ENCODE data around the gene ZSCAN10. TPM values are rescaled to one million over a fixed set of nuclear protein-coding genes. Genes with fewer than 3 reads are reported as not detected.

Gene ZSCAN10
- total RNA-seq, 2 experiments from 2014 or later, result 0.23 to 0.26 TPM

DNA sequence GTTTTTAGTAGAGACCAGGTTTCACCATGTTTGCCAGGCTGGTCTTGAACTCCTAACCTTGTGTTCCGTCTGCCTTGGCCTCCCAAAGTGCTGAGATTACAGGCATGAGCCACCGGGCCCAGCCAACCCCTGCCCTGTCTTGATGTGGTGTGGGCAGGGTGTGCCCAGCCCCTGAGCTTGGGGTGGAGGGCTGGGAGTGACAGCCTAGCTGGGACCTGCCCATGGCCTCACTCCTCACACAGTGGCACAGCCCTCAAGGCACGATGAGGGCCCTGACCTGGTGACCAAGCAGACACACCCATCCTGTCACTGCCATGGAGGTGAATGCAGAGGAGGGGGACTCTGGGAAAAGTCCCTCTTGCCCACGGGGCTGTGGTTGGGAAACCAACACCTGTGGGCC lies 30.6 kb downstream of the ZSCAN10 start:
- Mint-ChIP-seq H3K27ac (peak overlapping the region; percentile 97), H3K27me3 (ENCODE audit: low read depth) (no peaks in the 10 kb centered on the region), H3K4me3 (peak overlapping the region; percentile 100), H3K9me3 (ENCODE audit: insufficient read depth) (no peaks in the 10 kb centered on the region), H3K4me1 (ENCODE audit: low read depth) (peaks cover 78% of the 10 kb centered on the region), H3K36me3 (ENCODE audit: low read depth) (peaks cover 63% of the 10 kb centered on the region)
- DNase-seq (no peak), ATAC-seq (no peak)
- ChIA-PET POLR2A (interaction anchor here (1.0 to 6.3 kb wide), 3 partner anchors 8 to 32 kb away, joined by 3 to 68 read pairs (median 7); no protein-coding TSS in a partner anchor), CTCF (interaction anchor here (0.8 to 7.4 kb wide), 4 partner anchors 9 to 64 kb away, joined by 3 to 74 read pairs (median 16); no protein-coding TSS in a partner anchor)

DNA sequence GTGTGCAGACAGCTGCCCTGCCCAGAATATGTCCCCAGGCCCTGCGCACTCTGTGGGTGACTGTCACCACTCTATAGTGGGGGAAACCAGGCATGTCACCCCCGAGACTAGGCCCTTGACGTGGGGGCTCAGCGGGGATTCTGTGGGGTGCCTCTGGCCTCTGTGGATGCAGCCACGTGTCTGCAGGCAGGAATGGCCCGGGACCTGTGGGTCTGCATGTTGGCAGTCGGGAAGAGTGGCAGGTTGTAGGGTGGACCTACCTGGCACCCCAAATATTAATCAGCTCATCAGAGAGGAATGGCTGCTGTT lies 32.7 kb downstream of the ZSCAN10 start:
- H3K27ac Mint-ChIP-seq, result peak overlapping the region; percentile 99
- CTCF ChIA-PET, result interaction anchor here (1.0 to 7.4 kb wide), 7 partner anchors 8 to 64 kb away, joined by 3 to 74 read pairs (median 6); no protein-coding TSS in a partner anchor
- H3K9me3 Mint-ChIP-seq (ENCODE audit: insufficient read depth), result no peaks in the 10 kb centered on the region
- ATAC-seq (no peak), DNase-seq (no peak)
- no peaks in the 10 kb centered on the region for H3K27me3 Mint-ChIP-seq (ENCODE audit: low read depth)
- peaks cover 76% of the 10 kb centered on the region for H3K4me1 Mint-ChIP-seq (ENCODE audit: low read depth)
- H3K36me3 Mint-ChIP-seq (ENCODE audit: low read depth), result peaks cover 58% of the 10 kb centered on the region
- POLR2A ChIA-PET, result interaction anchor here (1.9 to 6.3 kb wide), 3 partner anchors 10 to 63 kb away, joined by 7 to 68 read pairs (median 18); no protein-coding TSS in a partner anchor
- H3K4me3 Mint-ChIP-seq, result peak overlapping the region; percentile 100

- Mint-ChIP-seq H3K4me3 (peak overlapping the region; percentile 100), H3K27me3 (ENCODE audit: low read depth) (no peaks in the 10 kb centered on the region), H3K9me3 (ENCODE audit: insufficient read depth) (no peaks in the 10 kb centered on the region), H3K4me1 (ENCODE audit: low read depth) (peaks cover 74% of the 10 kb centered on the region), H3K27ac (peak overlapping the region; percentile 99), H3K36me3 (ENCODE audit: low read depth) (peaks cover 55% of the 10 kb centered on the region)
- POLR2A ChIA-PET, result interaction anchor here (0.9 to 6.3 kb wide), 9 partner anchors 10 to 68 kb away, joined by 3 to 68 read pairs (median 4); partner anchors contain the start of gene ZNF213
- ATAC-seq (peak; percentile 44), DNase-seq (no peak)
- CTCF ChIA-PET, result interaction anchor here (0.7 to 7.4 kb wide), 9 partner anchors 8 to 69 kb away, joined by 3 to 74 read pairs (median 5); partner anchors contain the start of gene ZNF213
These were observed 33.2 kb downstream of the ZSCAN10 start for GRCh38 chr16:3065742-3066439.

DNA sequence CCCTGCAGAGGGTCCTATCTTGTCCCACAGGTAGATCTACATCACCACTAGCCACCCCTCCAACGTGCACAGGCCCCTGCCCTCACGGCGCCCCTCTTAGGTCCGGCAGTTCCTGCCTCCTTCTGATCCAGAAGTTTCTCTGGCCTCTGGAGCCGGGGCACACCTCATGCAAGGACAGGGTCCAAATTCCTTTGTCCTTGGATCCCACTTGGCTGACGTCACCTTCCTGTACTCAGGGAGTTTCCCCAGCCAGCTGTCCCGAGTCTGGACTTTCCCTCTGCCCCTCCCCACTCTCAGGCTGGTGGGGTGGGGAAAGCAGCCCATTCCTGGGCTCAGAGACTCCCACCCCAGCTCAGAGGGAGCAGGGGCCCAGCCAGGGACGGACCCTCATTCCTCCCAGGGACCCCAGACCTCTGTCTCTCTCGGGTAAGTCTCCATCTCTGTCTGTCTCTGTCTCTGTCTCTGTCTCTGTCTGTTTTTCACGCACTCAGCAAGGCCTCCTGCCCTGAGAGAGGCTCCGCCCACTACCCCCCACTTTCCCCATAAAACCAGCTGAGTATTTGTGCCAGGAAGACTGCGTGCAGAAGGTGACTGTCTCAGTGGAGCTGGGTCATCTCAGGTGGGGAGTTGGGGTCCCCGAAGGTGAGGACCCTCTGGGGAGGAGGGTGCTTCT lies 33.9 kb downstream of the ZSCAN10 start, which contains the start of gene IL32:
Gene IL32 (plus strand): TSS at position 572 of the 673 bp plus-strand sequence. CDS start 172 bp downstream, outside the sequence.
- H3K36me3 Mint-ChIP-seq (ENCODE audit: low read depth), result peaks cover 58% of the 10 kb centered on the region
- ChIA-PET CTCF (interaction anchor here (0.7 to 7.4 kb wide), 11 partner anchors 8 to 94 kb away, joined by 3 to 74 read pairs (median 5); partner anchors contain the start of gene ZNF213), POLR2A (interaction anchor here (0.9 to 6.3 kb wide), 9 partner anchors 9 to 69 kb away, joined by 3 to 68 read pairs (median 4); partner anchors contain the start of gene ZNF213)
- peak within 1 kb of the TSS; percentile 100 for H3K4me3 Mint-ChIP-seq
- peak within 1 kb of the TSS; percentile 99 for H3K27ac Mint-ChIP-seq
- no peaks in the 10 kb centered on the region for H3K9me3 Mint-ChIP-seq (ENCODE audit: insufficient read depth)
- peak; percentile 78 for DNase-seq
- no peaks in the 10 kb centered on the region for H3K27me3 Mint-ChIP-seq (ENCODE audit: low read depth)
- peaks cover 74% of the 10 kb centered on the region for H3K4me1 Mint-ChIP-seq (ENCODE audit: low read depth)
- peak; percentile 52 for ATAC-seq

- Mint-ChIP-seq H3K36me3 (ENCODE audit: low read depth) (peaks cover 54% of the 10 kb centered on the region), H3K9me3 (ENCODE audit: insufficient read depth) (no peaks in the 10 kb centered on the region), H3K4me3 (peak overlapping the region; percentile 100), H3K27ac (peak overlapping the region; percentile 77), H3K4me1 (ENCODE audit: low read depth) (peaks cover 70% of the 10 kb centered on the region), H3K27me3 (ENCODE audit: low read depth) (no peaks in the 10 kb centered on the region)
- ATAC-seq (no peak), DNase-seq (no peak)
- ChIA-PET POLR2A (interaction anchor here (0.7 to 6.3 kb wide), 3 partner anchors 13 to 66 kb away, joined by 3 to 68 read pairs (median 3); no protein-coding TSS in a partner anchor), CTCF (interaction anchor here (0.9 to 7.4 kb wide), 12 partner anchors 12 to 95 kb away, joined by 3 to 74 read pairs (median 6); no protein-coding TSS in a partner anchor)
These were observed 35.3 kb downstream of the ZSCAN10 start for GRCh38 chr16:3063625-3064386.

DNA sequence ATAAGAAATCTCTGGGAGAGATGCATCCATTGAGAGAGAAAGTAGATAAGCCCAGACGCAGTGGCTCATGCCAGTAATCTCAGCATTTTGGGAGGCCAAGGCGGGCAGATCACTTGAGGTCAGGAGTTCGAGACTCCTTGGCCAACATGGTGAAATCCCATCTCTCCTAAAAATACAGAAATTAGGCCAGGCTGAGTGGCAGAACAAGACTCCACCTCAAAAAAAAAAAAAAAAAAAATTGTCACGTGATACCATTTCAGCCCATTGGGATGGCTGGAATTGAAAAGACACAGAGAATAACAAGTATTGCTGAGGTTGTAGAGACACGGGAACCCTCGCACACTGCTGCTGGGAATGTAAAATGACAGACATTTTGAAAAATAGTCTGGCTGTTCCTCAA lies 36.5 kb downstream of the ZSCAN10 start:
- Mint-ChIP-seq H3K27ac (no peak overlapping the region), H3K4me1 (ENCODE audit: low read depth) (peaks cover 63% of the 10 kb centered on the region)

DNA sequence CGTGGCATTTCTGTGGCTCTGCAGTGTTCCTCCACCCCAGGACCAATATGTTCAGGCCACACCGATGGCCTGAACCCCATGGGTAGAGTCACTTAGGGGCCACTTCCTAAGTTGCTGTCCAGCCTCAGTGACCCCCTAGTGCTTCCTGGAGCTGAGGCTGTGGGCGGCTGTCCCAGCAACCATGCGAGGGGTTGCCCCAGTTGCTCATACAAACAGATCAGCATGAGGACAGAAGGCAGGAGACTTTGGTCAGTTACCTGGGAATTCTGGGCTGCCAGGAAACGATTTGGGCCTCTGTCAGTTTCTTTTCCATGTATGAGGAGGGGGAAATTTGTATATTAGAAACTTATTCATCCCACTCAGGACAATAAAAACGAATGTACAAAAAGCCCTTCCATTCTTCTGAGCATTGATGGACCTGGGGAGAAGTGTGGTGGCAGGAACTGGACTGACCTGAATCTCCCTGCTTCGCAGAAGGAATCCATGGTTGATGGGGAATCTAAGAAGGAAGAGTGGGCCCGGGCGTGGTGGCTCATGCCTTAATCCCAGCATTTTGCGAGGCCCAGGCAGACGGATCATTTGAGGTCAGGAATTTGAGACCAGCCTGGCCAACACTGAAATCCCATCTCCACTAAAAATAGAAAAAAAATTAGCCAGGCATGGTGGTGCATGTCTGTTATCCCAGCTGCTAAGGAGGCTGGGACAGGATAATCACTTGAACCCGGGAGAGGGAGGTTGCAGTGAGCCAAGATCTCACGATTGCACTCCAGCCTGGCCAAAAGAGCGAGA lies 38.6 kb downstream of the ZSCAN10 start:
- ATAC-seq (no peak), DNase-seq (no peak)
- Mint-ChIP-seq H3K27ac (peak overlapping the region; percentile 91), H3K36me3 (ENCODE audit: low read depth) (peaks cover 47% of the 10 kb centered on the region), H3K4me3 (peak overlapping the region; percentile 77), H3K9me3 (ENCODE audit: insufficient read depth) (no peaks in the 10 kb centered on the region), H3K4me1 (ENCODE audit: low read depth) (peaks cover 72% of the 10 kb centered on the region), H3K27me3 (ENCODE audit: low read depth) (no peaks in the 10 kb centered on the region)
- CTCF ChIA-PET, result interaction anchor here (0.9 to 7.4 kb wide), 13 partner anchors 9 to 107 kb away, joined by 3 to 230 read pairs (median 29); partner anchors contain the start of genes MMP25 and ZNF213
- POLR2A ChIA-PET, result interaction anchor here (1.0 to 2.5 kb wide), 7 partner anchors 9 to 98 kb away, joined by 3 to 27 read pairs (median 4); no protein-coding TSS in a partner anchor

More for the DNA sequence above, 36.5 kb downstream of the ZSCAN10 start:
- ATAC-seq, result no peak
- H3K36me3 Mint-ChIP-seq (ENCODE audit: low read depth), result peaks cover 49% of the 10 kb centered on the region
- no peak overlapping the region for H3K4me3 Mint-ChIP-seq
- no peaks in the 10 kb centered on the region for H3K9me3 Mint-ChIP-seq (ENCODE audit: insufficient read depth)
- no peaks in the 10 kb centered on the region for H3K27me3 Mint-ChIP-seq (ENCODE audit: low read depth)
- no peak for DNase-seq
- ChIA-PET CTCF (interaction anchor here (0.8 to 7.4 kb wide), 7 partner anchors 13 to 67 kb away, joined by 3 to 74 read pairs (median 7); no protein-coding TSS in a partner anchor), POLR2A (interaction anchor here (6.3 kb wide), 1 partner anchor 14 kb away, joined by 68 read pairs; no protein-coding TSS in a partner anchor)

GRCh38 chr16:3059723-3060242 lies 39.3 kb downstream of the ZSCAN10 start:
- DNase-seq, result no peak
- H3K27ac Mint-ChIP-seq, result peak overlapping the region; percentile 91
- peaks cover 72% of the 10 kb centered on the region for H3K4me1 Mint-ChIP-seq (ENCODE audit: low read depth)
- ATAC-seq, result no peak
- CTCF ChIA-PET, result interaction anchor here (0.7 to 3.7 kb wide), 19 partner anchors 10 to 108 kb away, joined by 3 to 230 read pairs (median 14); partner anchors contain the start of genes MMP25 and ZNF213
- no peaks in the 10 kb centered on the region for H3K27me3 Mint-ChIP-seq (ENCODE audit: low read depth)
- H3K36me3 Mint-ChIP-seq (ENCODE audit: low read depth), result peaks cover 51% of the 10 kb centered on the region
- POLR2A ChIA-PET, result interaction anchor here (0.8 to 4.3 kb wide), 14 partner anchors 9 to 106 kb away, joined by 3 to 27 read pairs (median 4); partner anchors contain the start of gene ZSCAN10
- no peaks in the 10 kb centered on the region for H3K9me3 Mint-ChIP-seq (ENCODE audit: insufficient read depth)
- peak overlapping the region; percentile 77 for H3K4me3 Mint-ChIP-seq

GRCh38 chr16:3059041-3059722 lies 39.9 kb downstream of the ZSCAN10 start:
- ATAC-seq, result peak; percentile 83
- POLR2A ChIA-PET, result interaction anchor here (0.8 to 4.3 kb wide), 18 partner anchors 8 to 107 kb away, joined by 3 to 27 read pairs (median 4); partner anchors contain the start of genes ZNF213 and ZSCAN10
- peaks cover 71% of the 10 kb centered on the region for H3K4me1 Mint-ChIP-seq (ENCODE audit: low read depth)
- peak overlapping the region; percentile 94 for H3K27ac Mint-ChIP-seq
- no peaks in the 10 kb centered on the region for H3K27me3 Mint-ChIP-seq (ENCODE audit: low read depth)
- H3K4me3 Mint-ChIP-seq, result peak overlapping the region; percentile 94
- no peaks in the 10 kb centered on the region for H3K9me3 Mint-ChIP-seq (ENCODE audit: insufficient read depth)
- CTCF ChIA-PET, result interaction anchor here (0.7 to 3.7 kb wide), 41 partner anchors 10 to 398 kb away, joined by 3 to 230 read pairs (median 6); partner anchors contain the start of genes HCFC1R1, MMP25, THOC6 and TNFRSF12A
- DNase-seq, result peak; percentile 90
- H3K36me3 Mint-ChIP-seq (ENCODE audit: low read depth), result peaks cover 56% of the 10 kb centered on the region

Data from activated CD8-positive, alpha-beta T cell treated with anti-CD3 and anti-CD28 coated beads, Interleukin-2, amount 10 ng/mL, durations not matched to agents 7 days and 5 days (primary cell).